ENCODE results near the gene EGFR. TPM values are rescaled to one million over a fixed set of nuclear protein-coding genes. Genes with fewer than 3 reads are reported as not detected.
"Not testable (repeated sequence)": the region's sequence is repeated elsewhere in the genome, so short reads cannot be mapped to it uniquely, and the experiment has no call there.

EGFR gene
- total RNA-seq, 4 donors from 2014 or later, result 87.2 to 124 (median 94.5) TPM

DNA sequence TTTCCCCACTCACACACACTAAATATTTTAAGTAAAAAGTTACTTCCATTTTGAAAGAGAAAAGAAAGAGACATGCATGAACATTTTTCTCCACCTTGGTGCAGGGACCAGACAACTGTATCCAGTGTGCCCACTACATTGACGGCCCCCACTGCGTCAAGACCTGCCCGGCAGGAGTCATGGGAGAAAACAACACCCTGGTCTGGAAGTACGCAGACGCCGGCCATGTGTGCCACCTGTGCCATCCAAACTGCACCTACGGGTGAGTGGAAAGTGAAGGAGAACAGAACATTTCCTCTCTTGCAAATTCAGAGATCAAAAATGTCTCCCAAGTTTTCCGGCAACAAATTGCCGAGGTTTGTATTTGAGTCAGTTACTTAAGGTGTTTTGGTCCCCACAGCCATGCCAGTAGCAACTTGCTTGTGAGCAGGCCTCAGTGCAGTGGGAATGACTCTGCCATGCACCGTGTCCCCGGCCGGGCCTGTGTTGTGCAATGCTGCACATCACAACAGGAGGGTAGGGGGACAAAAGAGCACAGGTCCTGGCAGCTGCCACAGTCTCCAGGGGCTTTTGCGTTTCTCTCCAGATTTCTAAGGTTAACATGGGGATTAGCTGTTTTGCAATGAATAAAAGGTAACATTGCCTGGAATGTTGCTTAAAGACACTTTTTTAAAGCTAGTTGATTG, 146.5 kb downstream of the EGFR start:
- TF ChIP-seq, protein P1, sequence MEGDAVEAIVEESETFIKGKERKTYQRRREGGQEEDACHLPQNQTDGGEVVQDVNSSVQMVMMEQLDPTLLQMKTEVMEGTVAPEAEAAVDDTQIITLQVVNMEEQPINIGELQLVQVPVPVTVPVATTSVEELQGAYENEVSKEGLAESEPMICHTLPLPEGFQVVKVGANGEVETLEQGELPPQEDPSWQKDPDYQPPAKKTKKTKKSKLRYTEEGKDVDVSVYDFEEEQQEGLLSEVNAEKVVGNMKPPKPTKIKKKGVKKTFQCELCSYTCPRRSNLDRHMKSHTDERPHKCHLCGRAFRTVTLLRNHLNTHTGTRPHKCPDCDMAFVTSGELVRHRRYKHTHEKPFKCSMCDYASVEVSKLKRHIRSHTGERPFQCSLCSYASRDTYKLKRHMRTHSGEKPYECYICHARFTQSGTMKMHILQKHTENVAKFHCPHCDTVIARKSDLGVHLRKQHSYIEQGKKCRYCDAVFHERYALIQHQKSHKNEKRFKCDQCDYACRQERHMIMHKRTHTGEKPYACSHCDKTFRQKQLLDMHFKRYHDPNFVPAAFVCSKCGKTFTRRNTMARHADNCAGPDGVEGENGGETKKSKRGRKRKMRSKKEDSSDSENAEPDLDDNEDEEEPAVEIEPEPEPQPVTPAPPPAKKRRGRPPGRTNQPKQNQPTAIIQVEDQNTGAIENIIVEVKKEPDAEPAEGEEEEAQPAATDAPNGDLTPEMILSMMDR (IDR thresholded peaks at IDR 0.05), result no peak
- ATAC-seq (ENCODE audit: low FRiP score), result no peak
- DNase-seq (ENCODE audit: low spot score), result no peak

DNA sequence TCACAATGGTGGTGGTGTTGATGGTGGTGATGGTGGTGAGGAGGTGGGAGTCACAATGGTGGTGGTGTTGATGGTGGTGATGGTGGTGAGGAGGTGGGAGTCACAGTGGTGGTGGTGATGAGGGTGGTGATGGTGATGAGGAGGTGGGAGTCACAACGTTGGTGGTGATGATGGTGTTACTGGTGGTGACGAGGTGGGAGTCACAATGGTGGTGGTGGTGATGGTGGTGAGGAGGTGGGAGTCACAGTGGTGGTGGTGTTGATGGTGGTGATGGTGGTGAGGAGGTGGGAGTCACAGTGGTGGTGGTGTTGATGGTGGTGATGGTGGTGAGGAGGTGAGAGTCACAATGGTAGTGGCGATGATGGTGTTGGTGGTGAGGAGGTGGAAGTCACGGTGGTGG, 148.5 kb downstream of the EGFR start:
- not testable (repeated sequence) for ATAC-seq (ENCODE audit: low FRiP score); DNase-seq (ENCODE audit: low spot score)

DNA sequence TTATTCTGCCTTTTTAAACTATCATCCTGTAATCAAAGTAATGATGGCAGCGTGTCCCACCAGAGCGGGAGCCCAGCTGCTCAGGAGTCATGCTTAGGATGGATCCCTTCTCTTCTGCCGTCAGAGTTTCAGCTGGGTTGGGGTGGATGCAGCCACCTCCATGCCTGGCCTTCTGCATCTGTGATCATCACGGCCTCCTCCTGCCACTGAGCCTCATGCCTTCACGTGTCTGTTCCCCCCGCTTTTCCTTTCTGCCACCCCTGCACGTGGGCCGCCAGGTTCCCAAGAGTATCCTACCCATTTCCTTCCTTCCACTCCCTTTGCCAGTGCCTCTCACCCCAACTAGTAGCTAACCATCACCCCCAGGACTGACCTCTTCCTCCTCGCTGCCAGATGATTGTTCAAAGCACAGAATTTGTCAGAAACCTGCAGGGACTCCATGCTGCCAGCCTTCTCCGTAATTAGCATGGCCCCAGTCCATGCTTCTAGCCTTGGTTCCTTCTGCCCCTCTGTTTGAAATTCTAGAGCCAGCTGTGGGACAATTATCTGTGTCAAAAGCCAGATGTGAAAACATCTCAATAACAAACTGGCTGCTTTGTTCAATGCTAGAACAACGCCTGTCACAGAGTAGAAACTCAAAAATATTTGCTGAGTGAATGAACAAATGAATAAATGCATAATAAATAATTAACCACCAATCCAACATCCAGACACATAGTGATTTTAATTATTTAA, 151.7 kb downstream of the EGFR start:
- DNase-seq (ENCODE audit: low spot score) (no peak), ATAC-seq (ENCODE audit: low FRiP score) (no peak)
- TF ChIP-seq, protein P1 (IDR thresholded peaks at IDR 0.05), result no peak

DNA sequence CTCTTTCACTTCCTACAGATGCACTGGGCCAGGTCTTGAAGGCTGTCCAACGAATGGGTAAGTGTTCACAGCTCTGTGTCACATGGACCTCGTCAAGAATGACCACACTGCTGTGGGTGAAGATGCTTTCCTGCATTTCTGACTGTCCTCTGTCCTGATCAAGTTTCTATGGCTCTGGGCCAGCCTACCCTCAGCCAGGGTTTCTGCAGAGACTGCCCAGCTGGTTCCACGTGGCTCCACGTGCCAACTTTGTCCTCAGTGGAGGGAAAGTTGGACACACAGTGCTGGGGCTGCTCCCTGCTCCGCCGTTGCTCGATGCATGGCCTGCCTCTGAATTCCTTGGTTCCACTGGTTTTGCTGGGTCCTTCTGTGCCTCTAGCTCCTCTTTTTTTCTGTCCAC, 152.3 kb downstream of the EGFR start:
- TF ChIP-seq, protein P1 (IDR thresholded peaks at IDR 0.05), result no peak
- ATAC-seq (ENCODE audit: low FRiP score) (no peak), DNase-seq (ENCODE audit: low spot score) (no peak)

DNA sequence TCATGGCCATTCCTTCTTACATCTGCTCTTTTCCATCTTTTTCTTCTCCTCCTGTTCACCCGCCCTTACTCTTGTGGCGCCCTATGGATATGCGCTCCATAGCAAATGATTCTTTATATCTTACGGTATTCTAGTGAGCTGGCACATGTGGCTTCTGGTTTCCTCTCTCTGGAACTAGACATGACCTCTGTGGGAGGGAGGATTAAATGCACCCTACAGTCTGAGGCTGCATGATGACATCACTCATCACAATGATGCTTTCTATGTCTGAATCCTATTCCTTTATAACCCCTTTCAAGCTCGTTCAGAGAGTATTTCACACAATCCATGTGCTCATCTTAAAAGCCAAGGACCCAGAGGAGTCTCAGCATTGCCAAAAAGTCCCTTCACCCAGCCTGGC, 153.3 kb downstream of the EGFR start:
- no peak for DNase-seq (ENCODE audit: low spot score)
- TF ChIP-seq, protein P1 (IDR thresholded peaks at IDR 0.05), result no peak
- ATAC-seq (ENCODE audit: low FRiP score), result no peak

DNA sequence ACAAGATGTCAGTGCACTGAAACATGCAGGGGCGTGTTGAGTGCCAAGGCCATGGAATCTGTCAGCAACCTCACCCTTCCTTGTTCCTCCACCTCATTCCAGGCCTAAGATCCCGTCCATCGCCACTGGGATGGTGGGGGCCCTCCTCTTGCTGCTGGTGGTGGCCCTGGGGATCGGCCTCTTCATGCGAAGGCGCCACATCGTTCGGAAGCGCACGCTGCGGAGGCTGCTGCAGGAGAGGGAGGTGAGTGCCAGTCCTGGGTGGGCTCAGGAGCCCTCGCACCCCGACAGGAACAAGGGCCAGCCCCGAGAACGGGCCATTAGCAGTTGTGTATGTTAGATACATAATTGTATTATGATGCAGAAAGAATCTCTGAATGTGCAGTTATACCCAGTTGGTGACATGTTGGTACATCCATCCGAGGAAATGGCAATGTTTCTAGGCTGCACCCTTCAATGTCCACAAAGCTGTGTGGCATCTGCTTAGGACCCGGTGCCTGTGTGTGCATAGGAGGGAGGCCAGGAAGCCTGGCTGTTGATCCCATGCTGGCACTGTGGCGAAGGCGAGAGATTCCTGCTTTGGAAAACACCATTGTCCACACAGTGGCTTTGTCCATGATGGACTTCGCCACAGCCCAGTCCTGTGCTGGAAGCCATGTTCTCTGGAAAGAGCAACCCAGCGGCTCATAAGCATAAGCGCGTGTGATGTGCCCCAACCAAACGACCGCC, 154.2 kb downstream of the EGFR start:
- ATAC-seq (ENCODE audit: low FRiP score) (no peak), DNase-seq (ENCODE audit: low spot score) (no peak)
- TF ChIP-seq, protein P1 (IDR thresholded peaks at IDR 0.05), result no peak

DNA sequence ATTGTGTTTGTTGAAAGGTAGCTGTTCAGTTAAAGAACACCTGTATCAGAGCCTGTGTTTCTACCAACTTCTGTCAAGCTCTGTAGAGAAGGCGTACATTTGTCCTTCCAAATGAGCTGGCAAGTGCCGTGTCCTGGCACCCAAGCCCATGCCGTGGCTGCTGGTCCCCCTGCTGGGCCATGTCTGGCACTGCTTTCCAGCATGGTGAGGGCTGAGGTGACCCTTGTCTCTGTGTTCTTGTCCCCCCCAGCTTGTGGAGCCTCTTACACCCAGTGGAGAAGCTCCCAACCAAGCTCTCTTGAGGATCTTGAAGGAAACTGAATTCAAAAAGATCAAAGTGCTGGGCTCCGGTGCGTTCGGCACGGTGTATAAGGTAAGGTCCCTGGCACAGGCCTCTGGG, 154.9 kb downstream of the EGFR start:
- no peak for DNase-seq (ENCODE audit: low spot score)
- TF ChIP-seq, protein P1 (IDR thresholded peaks at IDR 0.05), result no peak
- no peak for ATAC-seq (ENCODE audit: low FRiP score)

Measured in omental fat pad (tissue), 4 donors.